Measurements from ENCODE around the gene DOCK10. TPM values are rescaled to one million over a fixed set of nuclear protein-coding genes. Genes with fewer than 3 reads are reported as not detected.

The DOCK10 gene
- total and polyA plus RNA-seq, 11 donors, result 0.31 to 28.6 (median 2.0) TPM

- Histone ChIP-seq H3K4me3 (peak overlapping the region in 1 of 12 donors; percentile 21), H3K27ac (no peak overlapping the region), H3K36me3 (no peaks in the 10 kb centered on the region), H3K4me1 (peaks cover 0 to 35% (median 0%) of the 10 kb centered on the region in 12 donors), H3K27me3 (peaks cover 0 to 24% (median 10%) of the 10 kb centered on the region in 9 donors), H3K9me3 (no peaks in the 10 kb centered on the region)
- WGBS, 4 donors, result 53 to 71% (median 56%) methylated on average over 5 of the region's 5 CpGs
- ATAC-seq (no peak), DNase-seq (no peak)
- intact Hi-C loops (cut with DNase I), result no loop called here
- TF ChIP-seq POLR2A (IDR thresholded peaks at IDR 0.05) (no peak), CTCF (IDR thresholded peaks at IDR 0.05) (no peak)
Measured at GRCh38 chr2:225037415-225038230, 4.6 kb downstream of the DOCK10 start.

- Histone ChIP-seq H3K4me1 (peaks cover 0 to 35% (median 0%) of the 10 kb centered on the region in 12 donors), H3K9me3 (no peaks in the 10 kb centered on the region), H3K27ac (no peak overlapping the region), H3K27me3 (peaks cover 0 to 17% (median 5%) of the 10 kb centered on the region in 9 donors), H3K4me3 (no peak overlapping the region), H3K36me3 (no peaks in the 10 kb centered on the region)
- TF ChIP-seq POLR2A (IDR thresholded peaks at IDR 0.05) (no peak), CTCF (IDR thresholded peaks at IDR 0.05) (no peak)
- DNase-seq (no peak), ATAC-seq (no peak)
- intact Hi-C loops (cut with DNase I), result no loop called here
- WGBS, 4 donors, result 63 to 86% (median 77%) methylated on average over 1 of the region's 1 CpG
Measured at GRCh38 chr2:225036431-225036830, 5.8 kb downstream of the DOCK10 start.

- Histone ChIP-seq H3K36me3 (no peaks in the 10 kb centered on the region), H3K4me1 (peaks cover 0 to 24% (median 0%) of the 10 kb centered on the region in 12 donors), H3K9me3 (no peaks in the 10 kb centered on the region), H3K27me3 (no peaks in the 10 kb centered on the region), H3K27ac (no peak overlapping the region), H3K4me3 (no peak overlapping the region)
- WGBS, 4 donors, result 82 to 88% (median 86%) methylated on average over 6 of the region's 6 CpGs
- no peak for TF ChIP-seq POLR2A (IDR thresholded peaks at IDR 0.05)
- TF ChIP-seq CTCF (IDR thresholded peaks at IDR 0.05), result no peak
- ATAC-seq, result no peak
- intact Hi-C loops (cut with DNase I), result no loop called here
- no peak for DNase-seq
Measured at GRCh38 chr2:225033440-225034318, 8.6 kb downstream of the DOCK10 start.

GRCh38 chr2:225032246-225032645, 10.0 kb downstream of the DOCK10 start:
- H3K9me3 ChIP-seq, result no peaks in the 10 kb centered on the region
- TF ChIP-seq POLR2A (IDR thresholded peaks at IDR 0.05), result no peak
- TF ChIP-seq CTCF (IDR thresholded peaks at IDR 0.05), result no peak
- peaks cover 0 to 20% (median 0%) of the 10 kb centered on the region in 12 donors for H3K4me1 ChIP-seq
- no peak overlapping the region for H3K4me3 ChIP-seq
- DNase-seq (no peak), ATAC-seq (no peak)
- H3K27me3 ChIP-seq, result no peaks in the 10 kb centered on the region
- H3K27ac ChIP-seq, result no peak overlapping the region
- H3K36me3 ChIP-seq, result no peaks in the 10 kb centered on the region
- intact Hi-C loops (cut with DNase I), result no loop called here

All from heart left ventricle (tissue), 16 donors.